BJ (cell line): ENCODE data around the gene CATSPER4. TPM values are rescaled to one million over a fixed set of nuclear protein-coding genes. Genes with fewer than 3 reads are reported as not detected.

Experiments
- CTCF ChIA-PET: fragments of 350-600 bp; formaldehyde crosslinking; extraction: SDS; loops from one replicate; lab custom pipeline; 2021; ENCODE audit warnings: antibody characterized with exemption, inconsistent platforms; lab: Yijun Ruan, JAX
- POLR2A ChIA-PET: fragments of 300-600 bp; sonication (Branson Sonifier 250); formaldehyde crosslinking; extraction: SDS; loops from one replicate; lab custom pipeline; 2021; ENCODE audit warnings: antibody characterized with exemption; lab: Charles Lee
- DNase-seq: peaks from one replicate; pipeline ENCODE4 v3.0.0-alpha.2; 2011; ENCODE audit warnings: low read depth
- H3K27me3 ChIP-seq: 2 replicates; pipeline ENCODE4 v1.6.0; 2011; ENCODE audit warnings: low read length; ENCODE audit not compliant: control insufficient read depth, insufficient read depth
- H3K36me3 ChIP-seq: 2 replicates; pipeline ENCODE4 v1.5.1; 2011; ENCODE audit warnings: low read length; ENCODE audit not compliant: control insufficient read depth, insufficient read depth
- H3K4me3 ChIP-seq: 2 replicates; pipeline ENCODE4 v1.5.1; 2011; ENCODE audit warnings: low read depth, mild to moderate bottlenecking, control low read depth, low read length
- polyA plus RNA-seq: library from polyadenylated mRNA; depleted of rRNA; stranded (reverse); fragments of >200 nt; gene quantifications from 2 replicates; pipeline ENCODE4 v1.2.3, GENCODE V29; 2011
- TF ChIP-seq, protein P1 (sequence below): IDR thresholded peaks from 2 replicates; pipeline ENCODE4 v1.5.1; 2011; ENCODE audit warnings: low read depth, mild to moderate bottlenecking, control low read depth, inconsistent platforms, low read length, moderate library complexity; ENCODE audit not compliant: insufficient read depth

The CATSPER4 gene
- polyA plus RNA-seq, 1 experiment, result not detected

- ChIA-PET POLR2A (no interaction called here), CTCF (interaction anchor here (0.5 to 1.3 kb wide), 3 partner anchors 15 to 114 kb away, joined by 3 to 4 read pairs (median 4); no protein-coding TSS in a partner anchor)
- DNase-seq, result no peak
- H3K27me3 ChIP-seq, result peaks cover 21% of the 10 kb centered on the region
- TF ChIP-seq, protein P1, sequence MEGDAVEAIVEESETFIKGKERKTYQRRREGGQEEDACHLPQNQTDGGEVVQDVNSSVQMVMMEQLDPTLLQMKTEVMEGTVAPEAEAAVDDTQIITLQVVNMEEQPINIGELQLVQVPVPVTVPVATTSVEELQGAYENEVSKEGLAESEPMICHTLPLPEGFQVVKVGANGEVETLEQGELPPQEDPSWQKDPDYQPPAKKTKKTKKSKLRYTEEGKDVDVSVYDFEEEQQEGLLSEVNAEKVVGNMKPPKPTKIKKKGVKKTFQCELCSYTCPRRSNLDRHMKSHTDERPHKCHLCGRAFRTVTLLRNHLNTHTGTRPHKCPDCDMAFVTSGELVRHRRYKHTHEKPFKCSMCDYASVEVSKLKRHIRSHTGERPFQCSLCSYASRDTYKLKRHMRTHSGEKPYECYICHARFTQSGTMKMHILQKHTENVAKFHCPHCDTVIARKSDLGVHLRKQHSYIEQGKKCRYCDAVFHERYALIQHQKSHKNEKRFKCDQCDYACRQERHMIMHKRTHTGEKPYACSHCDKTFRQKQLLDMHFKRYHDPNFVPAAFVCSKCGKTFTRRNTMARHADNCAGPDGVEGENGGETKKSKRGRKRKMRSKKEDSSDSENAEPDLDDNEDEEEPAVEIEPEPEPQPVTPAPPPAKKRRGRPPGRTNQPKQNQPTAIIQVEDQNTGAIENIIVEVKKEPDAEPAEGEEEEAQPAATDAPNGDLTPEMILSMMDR, result no peak
- no peak overlapping the region for H3K4me3 ChIP-seq
- H3K36me3 ChIP-seq, result no peaks in the 10 kb centered on the region
Observed at GRCh38 chr1:26148887-26149286, 41.5 kb upstream of the CATSPER4 start.

- Histone ChIP-seq H3K4me3 (no peak overlapping the region), H3K27me3 (peaks cover 30% of the 10 kb centered on the region), H3K36me3 (no peaks in the 10 kb centered on the region)
- ChIA-PET CTCF (interaction anchor here (1.8 to 5.7 kb wide), 2 partner anchors 9 to 10 kb away, joined by 10 to 51 read pairs; no protein-coding TSS in a partner anchor), POLR2A (no interaction called here)
- TF ChIP-seq, protein P1, result no peak
- DNase-seq, result no peak
Observed at GRCh38 chr1:26153966-26154532, 36.4 kb upstream of the CATSPER4 start.

DNA sequence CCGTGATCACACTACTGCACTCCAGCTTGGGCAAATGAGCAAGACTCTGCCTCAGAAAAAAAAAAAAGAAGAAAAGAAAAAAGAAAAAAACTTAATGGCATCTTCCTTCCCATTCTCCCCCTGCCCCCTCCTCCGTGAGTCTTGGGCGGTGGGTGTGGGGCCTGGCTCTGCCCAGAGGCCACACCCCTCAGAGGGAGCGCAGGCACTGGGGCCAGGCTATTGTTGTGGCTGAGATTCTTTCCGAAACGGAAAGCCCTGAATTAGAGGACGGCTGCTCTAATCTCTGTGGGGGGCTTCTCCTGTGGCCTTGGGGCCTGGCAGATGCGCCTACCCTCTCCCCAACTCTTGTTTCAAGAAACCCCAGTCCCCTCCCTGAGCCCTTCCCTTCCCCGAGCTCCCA, 35.7 kb upstream of the CATSPER4 start:
- DNase-seq, result no peak
- ChIA-PET CTCF (interaction anchor here (0.6 to 5.7 kb wide), 7 partner anchors 8 to 118 kb away, joined by 3 to 51 read pairs (median 10); partner anchors contain the start of genes CEP85 and ZNF593), POLR2A (no interaction called here)
- H3K36me3 ChIP-seq, result no peaks in the 10 kb centered on the region
- peaks cover 30% of the 10 kb centered on the region for H3K27me3 ChIP-seq
- TF ChIP-seq, protein P1, result no peak
- no peak overlapping the region for H3K4me3 ChIP-seq

GRCh38 chr1:26155370-26156284, 34.8 kb upstream of the CATSPER4 start:
- Histone ChIP-seq H3K36me3 (no peaks in the 10 kb centered on the region), H3K27me3 (peaks cover 27% of the 10 kb centered on the region), H3K4me3 (no peak overlapping the region)
- ChIA-PET POLR2A (no interaction called here), CTCF (interaction anchor here (0.9 to 5.7 kb wide), 10 partner anchors 8 to 260 kb away, joined by 3 to 51 read pairs (median 6); partner anchors contain the start of genes CEP85 and ZNF593)
- DNase-seq, result no peak
- TF ChIP-seq, protein P1, result no peak
